GM21423 (cell line): Measurements from ENCODE around the gene CCDC102B.
"Not testable (repeated sequence)": the region's sequence is repeated elsewhere in the genome, so short reads cannot be mapped to it uniquely, and the experiment has no call there.

ENCODE experiments used
- ATAC-seq: cut with Tn5 transposase; IDR thresholded peaks from one replicate; pipeline ENCODE4 v1.9.1; 2021; ENCODE audit warnings: mild to moderate bottlenecking, moderate library complexity; ENCODE audit not compliant: unreplicated experiment

The CCDC102B gene

DNA sequence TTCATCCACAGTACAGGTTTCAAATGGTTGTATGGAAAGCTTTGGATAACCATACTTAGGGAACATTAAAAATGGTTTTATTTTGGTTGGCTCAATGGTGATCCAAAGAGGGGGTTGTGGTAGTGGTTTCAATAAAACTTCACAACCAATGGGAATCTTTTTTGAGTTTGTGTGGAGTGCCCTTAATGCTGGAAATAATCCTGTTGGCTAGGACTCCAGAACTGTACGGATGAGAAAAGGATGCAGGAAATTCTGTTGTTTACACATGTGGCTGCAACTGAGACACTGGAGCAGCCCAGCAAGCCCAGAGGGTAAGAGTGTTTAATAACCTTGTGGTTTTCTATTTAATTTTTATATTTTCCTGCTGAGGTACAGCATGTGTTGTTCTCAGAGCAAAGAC lies at the start of gene CCDC102B:
Gene CCDC102B (plus strand): TSS at position 210 of the 400 bp plus-strand sequence. CDS start 38,684 bp downstream, outside the sequence.
- no peak for ATAC-seq

DNA sequence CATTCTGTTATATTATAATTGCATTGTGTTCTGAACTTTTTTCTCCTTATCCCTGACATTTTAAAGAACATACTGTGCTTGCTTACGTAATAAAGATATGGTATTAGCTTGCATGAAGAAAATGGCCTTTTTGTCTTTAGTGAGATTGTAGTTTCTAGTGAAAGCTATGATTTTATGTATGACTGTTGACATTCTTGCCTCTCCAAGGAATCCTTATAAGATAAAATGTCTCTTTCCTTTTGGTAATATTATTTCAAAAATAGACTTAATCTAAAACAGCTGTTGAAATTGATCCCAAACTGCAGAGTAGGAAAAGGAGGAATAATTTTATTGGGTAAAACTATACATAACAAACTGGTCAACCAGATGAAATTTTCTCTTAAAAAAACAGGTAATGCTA lies 40.8 kb upstream of the CCDC102B start:
- ATAC-seq: no peak

DNA sequence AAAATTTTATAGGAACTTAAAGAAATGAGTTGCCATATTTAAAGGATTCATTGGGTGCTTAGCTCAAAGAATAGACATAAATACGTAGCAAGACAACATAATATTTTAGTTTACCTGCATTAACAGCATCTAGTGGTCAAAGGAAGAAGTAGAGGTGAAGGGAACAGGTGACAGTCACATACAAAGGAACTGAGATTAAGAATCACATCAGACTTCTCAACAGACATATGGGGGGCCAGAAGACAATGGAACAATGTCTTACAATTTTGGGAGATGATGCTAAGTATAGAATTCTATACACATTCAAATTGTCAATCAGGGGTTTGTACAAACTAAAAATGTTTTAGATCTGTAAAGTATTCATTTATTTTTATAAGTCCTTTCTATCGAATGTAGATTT lies 38.6 kb upstream of the CCDC102B start:
- no peak for ATAC-seq

DNA sequence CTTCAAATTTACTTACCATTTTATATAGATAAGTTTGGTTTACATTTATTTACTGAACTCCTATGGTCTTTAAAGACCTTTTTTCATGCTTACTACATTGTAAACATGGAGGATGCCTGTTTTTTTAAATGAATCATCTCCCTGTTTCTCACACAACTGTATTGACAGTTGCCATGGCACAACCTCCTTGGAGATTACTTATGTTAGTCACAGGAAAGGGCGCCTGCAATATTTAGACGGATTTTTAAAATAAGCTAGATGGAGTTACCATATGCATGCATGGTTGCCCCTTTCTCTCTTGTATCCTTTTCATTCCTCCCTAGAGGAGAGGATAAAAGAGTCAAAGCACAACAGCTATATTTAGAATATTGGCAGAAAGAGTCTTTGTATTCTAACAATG lies 34.8 kb upstream of the CCDC102B start:
- ATAC-seq: no peak

DNA sequence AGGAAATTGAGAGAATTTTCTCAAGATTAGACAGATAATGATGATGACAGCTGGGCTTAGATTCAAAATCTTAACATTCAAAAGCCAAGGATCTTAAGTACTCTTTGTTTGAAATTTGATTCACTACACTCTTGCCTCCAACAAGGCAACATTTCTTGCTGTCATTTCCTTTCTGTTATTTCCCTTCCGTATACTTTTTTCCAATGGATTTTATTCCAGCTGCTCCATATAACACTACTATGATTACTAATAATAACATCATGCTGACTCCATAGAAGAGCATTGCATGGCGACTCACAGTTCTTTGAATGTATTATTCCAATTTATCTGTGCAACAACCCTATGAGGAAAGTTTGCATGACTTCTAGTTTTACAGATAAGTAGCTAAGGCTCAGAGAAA lies 33.9 kb upstream of the CCDC102B start:
- ATAC-seq: no peak

DNA sequence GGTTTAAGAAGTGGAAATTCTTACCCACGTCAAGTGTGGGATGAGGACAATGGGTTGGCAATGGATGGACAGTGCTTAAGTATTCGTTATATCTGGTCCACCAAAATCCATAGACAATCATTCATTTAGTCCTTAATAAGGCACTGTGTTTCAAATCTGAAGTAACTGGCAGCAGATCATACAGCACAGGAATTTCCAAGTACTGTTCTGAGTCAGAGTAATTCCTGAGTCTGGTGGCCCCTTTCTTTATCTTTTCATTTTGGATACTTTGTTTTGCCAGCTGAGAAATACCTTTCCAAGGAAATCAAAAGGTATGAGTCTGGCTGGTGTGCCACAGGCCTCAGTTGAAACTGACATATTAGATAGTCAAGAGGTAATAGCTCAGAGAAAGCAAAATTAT lies 31.4 kb upstream of the CCDC102B start:
- no peak for ATAC-seq

DNA sequence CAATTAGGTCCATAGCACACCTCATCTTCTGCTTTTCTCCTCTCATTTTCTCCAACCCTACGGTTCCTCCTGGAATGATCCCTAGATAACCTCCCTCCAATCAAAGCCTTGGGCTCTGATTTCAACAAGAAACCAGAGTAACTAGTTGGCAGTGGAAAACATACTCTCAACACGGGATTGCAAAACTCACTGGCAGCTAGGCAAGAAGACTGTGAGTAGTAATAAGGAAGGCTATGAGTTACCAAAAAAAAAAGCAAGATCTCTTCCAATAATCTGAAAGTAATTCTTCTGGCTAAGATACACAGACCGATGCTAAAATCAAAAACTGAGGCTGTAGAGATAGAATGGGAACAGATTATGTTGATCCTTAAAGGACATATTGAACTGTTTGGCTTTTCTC lies 28.4 kb upstream of the CCDC102B start:
- ATAC-seq: no peak

DNA sequence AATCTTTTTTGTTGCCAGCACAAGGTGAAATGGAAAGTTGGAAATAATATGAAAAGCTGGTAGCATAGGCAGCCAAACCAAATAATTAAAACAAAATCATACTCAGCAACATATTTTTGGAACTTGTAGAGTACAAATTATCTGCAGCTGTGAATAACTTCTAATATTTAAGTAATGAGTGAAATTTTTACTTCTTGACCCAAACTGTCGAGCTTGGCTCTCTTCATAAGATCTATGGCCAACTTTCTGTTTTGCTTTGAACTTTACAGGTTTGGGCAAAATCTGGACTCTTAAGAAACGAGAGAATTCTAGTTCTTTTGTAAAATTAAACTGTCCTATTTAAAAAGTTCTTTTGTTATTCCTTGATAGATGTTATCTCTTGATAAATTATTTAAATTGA lies 25.6 kb upstream of the CCDC102B start:
- no peak for ATAC-seq

DNA sequence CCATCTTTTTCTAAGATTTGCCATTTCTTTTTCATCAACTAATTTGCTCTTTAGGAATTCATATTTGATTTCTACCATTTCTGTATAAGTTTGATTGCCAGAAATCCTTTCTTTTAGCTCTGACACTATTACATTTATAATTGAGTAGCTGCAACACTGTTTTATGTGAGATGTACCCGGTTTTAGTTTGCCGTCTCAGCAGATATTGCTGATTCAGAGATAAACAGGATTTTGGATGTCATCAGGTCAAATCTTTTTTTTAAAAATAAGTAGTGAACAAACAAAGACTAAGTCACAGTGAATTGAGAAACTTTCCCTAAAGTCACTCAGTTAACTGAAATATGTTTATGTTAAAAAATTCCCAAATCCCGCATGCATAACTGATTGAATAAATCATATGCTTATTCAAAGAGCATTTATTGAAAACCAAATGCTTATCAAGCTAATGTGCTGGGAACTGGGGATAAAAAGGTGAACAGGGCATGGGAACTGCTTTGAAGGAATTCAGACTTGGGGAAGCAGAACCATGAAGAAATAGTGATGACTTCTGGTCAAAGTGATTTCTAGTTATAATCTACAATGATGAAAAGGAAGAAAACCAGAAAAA lies 19.5 kb upstream of the CCDC102B start:
- ATAC-seq: no peak

DNA sequence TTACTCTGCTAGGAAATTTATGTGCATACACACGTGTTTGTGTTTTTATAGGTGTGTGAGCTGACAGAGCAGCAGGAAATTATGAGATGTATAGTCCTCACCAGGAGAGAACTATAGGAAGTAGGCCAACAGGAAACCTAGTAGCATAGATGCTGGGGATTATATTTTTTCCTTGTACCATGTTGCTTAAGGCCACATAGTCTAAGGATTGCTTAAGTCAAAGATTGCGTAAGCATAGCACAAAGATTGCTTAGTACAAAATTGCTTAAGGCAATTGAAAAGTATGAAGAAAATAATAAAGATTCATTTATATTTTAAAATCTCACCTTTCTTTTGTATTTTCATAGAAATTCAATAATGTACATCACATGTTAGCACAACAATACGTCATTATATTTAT lies 18.7 kb upstream of the CCDC102B start:
- no peak for ATAC-seq

DNA sequence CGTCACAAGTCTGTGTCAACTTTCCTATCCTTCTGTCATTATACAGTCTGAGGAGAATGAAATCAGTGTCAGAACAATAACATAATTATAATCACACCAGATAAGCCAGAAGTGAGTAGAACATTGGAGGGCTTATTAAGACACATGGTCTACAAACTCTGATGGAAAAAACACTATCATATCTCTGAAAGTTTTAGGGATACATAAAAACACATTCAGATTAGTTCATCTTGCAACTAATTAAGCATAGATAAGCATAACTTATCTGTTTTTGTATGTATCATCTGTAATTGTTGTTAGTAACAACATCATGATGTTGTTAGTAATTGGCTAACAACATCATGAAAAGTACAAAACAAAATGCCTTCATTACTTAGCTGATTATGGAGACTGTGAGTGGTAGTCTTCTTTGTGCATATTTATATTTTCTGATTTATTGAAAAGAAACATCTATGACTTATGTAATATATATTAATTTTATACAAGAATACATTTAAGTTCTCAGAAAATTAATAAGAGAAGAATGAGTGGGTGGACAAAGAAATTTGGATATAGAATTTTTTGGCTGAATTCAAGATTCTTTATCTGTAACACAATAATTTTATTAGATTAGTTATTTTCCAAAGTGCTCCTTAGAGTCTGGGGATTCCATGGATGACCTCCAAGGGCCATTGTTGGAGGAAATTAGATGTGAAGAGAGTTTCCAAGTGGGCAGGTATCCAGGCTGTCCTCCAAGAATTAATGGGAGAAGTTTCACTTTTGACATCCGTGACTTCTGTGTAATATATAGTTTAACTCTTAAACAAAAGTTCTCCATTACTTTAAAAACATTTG lies 16.9 kb upstream of the CCDC102B start:
- no peak for ATAC-seq

DNA sequence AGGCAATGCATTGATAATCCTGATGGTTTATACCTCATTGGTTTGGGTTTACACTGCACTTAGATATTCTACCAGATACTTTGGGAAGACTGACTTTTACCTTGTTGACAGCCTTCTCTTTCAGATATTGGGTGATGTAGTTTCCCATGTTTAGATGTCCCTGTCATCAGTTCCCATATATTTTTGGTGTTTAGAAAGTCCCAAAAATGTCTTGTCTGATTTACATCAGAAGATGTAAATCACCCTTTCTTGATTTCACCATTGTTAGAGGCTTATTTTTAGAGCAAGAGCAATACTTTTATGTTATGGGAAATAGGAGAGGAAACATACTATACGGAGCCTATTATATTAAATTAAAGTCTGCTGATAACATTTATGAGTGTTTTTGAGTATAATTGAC lies 14.4 kb upstream of the CCDC102B start:
- no peak for ATAC-seq

DNA sequence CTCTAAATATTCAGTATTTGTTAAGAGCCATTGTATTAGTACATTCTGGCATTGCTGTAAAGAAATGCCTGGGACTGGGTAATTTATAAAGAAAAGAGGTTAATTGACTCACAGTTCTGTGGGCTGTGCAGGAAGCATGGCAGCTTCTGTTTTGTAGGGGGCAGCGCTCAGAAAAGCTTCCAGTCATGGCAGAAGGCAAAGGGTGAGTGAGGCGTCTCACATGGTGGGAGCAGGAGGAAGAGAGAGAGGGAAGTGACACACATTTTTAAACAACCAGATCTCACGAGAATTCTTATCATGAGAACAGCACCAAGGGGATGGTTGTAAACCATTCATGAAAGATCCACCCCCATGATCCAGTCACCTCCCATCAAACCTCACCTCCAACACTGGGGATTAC lies 13.8 kb upstream of the CCDC102B start:
- no peak for ATAC-seq

DNA sequence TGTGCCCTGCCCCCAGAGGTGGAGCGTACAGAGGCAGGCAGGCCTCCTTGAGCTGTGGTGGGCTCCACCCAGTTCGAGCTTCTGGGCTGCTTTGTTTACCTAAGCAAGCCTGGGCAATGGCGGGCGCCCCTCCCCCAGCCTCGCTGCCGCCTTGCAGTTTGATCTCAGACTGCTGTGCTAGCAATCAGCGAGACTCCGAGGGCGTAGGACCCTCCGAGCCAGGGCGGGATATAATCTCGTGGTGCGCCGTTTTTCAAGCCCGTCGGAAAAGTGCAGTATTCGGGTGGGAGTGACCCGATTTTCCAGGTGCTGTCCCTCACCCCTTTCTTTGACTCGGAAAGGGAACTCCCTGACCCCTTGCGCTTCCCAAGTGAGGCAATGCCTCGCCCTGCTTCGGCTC lies 7.6 kb upstream of the CCDC102B start:
- not testable (repeated sequence) for ATAC-seq

DNA sequence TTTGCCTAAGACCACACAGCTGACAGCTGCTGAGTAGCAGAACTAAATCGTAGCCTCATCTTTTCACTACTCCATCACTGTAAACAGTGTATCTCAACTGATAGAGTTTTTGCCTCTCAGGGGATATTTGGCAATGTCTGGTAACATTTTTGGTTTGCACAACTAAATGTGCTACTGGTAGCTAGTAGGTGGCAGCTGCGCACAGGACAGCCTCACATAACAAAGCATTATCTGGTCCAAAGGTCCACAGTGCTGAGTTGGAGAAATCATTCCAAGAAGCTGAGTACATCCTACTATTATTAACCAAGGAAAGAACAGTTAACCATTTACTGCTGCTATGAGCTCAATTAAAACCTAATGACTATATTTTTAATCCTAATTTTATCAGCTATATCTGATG lies 6.1 kb upstream of the CCDC102B start:
- ATAC-seq: no peak

DNA sequence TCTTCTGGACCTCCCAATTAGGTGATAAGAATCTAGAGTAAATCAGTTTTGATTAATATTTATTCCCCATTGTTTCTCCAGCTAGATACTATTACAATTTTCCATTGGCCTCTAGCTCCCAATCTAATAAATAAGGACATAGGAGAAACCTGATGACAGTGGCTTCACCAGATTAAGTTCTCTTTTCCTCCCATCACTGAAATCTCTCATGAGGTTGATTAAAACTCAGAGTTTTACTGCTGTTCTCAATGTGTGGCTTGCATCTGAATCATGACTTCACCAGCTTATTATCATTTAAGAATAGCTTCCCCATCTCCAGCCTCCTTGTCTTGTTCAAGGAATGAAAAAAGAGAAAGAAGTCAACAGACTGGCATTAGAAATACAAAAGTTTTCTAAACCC lies 3.9 kb upstream of the CCDC102B start:
- no peak for ATAC-seq

DNA sequence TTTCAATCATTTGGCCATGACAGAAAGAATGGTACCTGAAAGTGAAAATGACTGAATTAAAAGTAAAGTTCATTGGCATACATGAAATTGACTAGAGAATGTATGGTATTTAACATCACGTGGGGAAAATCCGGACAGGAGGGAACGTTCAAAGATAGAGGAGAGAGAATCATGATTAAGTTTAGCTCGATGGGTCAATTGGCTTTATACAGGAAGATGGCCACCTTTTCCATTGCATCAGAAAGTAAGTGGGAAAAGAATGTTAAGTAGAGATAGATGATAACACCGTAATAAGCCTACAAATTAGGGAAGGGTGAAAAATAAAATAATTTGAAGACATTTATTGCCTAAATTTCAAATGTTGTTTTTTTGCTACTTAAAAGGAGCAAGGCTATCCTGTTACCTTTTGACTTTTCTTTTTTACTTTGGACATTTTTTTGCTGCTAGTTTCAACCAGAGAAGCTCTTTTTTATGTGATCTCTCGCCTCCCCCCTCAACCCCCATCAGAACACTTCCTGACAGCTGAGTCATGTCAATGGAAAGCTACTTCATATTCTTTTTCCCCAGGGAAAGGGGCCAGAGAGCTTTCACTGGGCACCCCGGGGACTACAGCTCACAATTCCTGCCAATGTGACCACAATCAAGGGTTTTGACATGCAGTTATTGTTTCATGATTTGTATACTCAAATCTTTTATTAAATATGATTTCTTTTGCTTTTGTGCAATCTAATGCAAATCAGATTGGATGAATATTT lies 767 bp upstream of the CCDC102B start:
- no peak for ATAC-seq

DNA sequence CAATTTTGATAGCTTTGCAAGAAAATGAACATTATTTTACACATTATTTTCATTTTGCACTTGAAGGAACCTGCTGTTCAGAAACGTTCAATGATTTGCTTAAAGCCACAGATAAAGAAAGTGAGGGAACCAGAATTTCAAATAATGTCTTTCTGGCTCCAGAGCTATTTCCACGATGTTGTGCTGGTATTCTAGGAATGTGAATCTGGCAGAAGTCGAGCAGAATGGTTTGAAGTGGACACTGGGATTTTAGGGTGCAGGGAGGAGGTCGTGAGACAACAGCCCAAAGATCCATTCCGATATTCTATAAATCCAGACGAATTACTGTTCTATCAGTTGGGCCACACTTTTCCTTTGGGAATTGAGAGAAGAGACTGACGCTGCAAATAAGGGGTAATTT lies 2.2 kb downstream of the CCDC102B start:
- ATAC-seq: no peak

DNA sequence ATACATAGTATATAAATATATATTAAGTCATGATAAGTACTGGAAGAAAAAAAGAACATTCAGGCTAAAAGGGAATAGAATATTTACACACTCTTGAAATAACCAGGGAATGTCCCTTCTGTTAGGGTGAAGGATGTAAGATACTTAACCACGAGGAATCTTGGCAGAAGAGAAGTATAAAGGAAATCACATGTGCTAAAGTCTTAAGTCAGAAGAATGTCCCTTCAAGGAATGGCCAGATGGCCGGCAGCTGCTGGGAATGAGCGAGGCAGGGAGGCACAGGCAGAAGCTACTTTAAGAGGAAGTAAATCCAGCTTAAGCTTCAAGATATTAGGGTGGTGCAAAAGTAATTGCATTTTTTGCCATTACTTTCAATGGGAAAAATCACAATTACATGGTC lies 5.5 kb downstream of the CCDC102B start:
- no peak for ATAC-seq

DNA sequence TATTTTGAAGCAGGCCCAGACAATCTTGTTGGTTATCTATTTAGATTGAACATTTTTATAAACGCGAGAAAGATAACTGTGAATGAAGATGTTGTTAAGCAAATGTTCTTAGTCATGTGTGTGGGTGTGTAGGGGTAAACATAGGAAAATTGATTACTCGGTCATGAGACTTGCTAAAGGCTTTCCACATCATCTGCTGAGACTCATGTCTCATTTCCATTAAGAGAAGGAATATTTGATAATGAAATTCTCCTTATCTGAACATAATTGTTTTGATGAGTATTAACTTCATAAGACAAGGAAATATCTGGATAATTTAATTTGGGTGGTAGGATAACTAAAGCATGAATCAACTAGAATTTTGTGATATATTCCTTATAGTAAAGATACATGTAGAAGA lies 19.7 kb downstream of the CCDC102B start:
- ATAC-seq: no peak

DNA sequence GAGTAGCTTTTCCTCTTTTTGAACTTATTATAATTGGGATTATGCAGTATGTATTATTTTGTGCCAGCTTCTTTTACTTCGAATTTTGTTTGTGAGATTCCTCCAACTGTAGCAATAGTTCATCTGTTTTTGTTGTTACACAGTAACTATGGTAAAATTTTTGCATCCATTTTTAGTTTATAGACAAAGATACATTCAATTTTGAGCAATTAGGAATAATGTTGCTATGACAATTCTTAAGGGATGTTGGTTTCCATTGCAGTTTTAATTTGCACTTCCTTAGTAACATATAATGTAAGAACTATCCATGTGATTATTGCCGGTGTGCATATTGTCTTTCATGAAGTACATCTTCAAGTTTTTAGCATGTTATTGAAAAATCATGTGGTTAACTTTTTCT lies 20.7 kb downstream of the CCDC102B start:
- no peak for ATAC-seq

DNA sequence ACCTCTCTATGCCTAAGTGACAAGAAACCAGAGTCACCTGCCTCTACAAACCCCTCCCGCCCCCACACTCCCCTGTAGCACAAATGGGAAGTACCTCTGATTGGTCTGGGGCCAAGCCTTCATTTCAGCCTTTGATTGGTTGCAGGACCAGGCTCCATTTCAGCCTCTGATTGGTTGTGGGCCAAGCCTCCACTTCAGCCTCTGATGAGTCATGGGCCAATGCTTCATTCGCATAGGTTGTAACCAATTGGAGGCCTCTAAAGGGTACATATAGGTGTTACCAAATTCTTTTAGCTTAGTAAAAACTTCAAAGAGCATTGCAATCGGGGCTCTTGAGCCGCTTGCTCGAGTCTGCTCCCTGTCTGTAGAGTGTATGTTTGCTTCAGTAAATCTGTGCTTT lies 25.0 kb downstream of the CCDC102B start:
- no peak for ATAC-seq
